GM12801 (cell line): ENCODE data around the gene GLIS1.

Source experiments
- TF ChIP-seq, protein P1 (sequence below): IDR thresholded peaks from one replicate; pipeline ENCODE4 v1.5.1; 2011; ENCODE audit warnings: control low read depth; ENCODE audit not compliant: insufficient read length; ENCODE audit errors: extremely low read depth

Gene GLIS1

DNA sequence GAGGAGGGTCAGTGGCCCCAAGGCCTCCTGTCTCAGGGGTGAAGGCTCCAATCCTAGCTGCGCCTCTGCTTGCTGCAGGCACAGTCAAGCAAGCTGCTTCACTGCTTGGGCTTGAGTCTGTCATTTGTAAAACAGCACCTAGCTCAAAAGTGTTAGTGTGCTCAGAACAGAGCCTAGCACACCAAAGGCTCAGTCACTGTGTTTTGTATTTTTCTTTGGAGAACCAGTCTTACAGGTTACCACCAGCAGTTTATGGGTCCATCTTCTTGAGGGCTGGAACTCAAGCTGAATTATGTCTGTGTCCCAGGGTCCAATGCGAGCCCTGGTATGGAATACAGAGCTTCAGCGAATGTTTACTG lies 166.2 kb downstream of the GLIS1 start:
- TF ChIP-seq, protein P1, sequence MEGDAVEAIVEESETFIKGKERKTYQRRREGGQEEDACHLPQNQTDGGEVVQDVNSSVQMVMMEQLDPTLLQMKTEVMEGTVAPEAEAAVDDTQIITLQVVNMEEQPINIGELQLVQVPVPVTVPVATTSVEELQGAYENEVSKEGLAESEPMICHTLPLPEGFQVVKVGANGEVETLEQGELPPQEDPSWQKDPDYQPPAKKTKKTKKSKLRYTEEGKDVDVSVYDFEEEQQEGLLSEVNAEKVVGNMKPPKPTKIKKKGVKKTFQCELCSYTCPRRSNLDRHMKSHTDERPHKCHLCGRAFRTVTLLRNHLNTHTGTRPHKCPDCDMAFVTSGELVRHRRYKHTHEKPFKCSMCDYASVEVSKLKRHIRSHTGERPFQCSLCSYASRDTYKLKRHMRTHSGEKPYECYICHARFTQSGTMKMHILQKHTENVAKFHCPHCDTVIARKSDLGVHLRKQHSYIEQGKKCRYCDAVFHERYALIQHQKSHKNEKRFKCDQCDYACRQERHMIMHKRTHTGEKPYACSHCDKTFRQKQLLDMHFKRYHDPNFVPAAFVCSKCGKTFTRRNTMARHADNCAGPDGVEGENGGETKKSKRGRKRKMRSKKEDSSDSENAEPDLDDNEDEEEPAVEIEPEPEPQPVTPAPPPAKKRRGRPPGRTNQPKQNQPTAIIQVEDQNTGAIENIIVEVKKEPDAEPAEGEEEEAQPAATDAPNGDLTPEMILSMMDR: no peak

GRCh38 chr1:53572065-53572814 lies 166.7 kb downstream of the GLIS1 start:
- TF ChIP-seq, protein P1: no peak

- TF ChIP-seq, protein P1: no peak
These were observed 170.4 kb downstream of the GLIS1 start for GRCh38 chr1:53568540-53568939.

DNA sequence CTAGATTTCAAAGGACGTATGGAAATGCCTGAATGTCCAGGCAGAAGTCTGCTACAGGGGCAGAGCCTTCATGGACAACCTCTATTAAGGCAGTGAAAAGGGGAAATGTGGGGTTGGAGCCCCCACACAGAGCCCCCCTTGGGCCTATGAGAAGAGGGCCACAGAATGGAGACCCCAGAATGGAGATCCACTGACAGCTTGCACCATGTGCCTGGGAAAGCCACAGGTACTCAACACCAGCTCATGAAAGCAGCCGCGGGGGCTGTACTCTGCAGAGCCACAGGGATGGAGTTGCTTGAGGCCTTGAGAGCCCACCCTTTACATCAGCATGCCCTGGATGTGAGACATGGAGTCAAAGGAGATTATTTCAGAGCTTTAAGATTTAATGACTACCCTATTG lies 171.1 kb downstream of the GLIS1 start:
- TF ChIP-seq, protein P1: no peak

- TF ChIP-seq, protein P1: no peak
These were observed 171.5 kb downstream of the GLIS1 start for GRCh38 chr1:53567450-53567849.

GRCh38 chr1:53563611-53564010 lies 175.4 kb downstream of the GLIS1 start:
- TF ChIP-seq, protein P1: no peak

- TF ChIP-seq, protein P1: no peak
These were observed 176.0 kb downstream of the GLIS1 start for GRCh38 chr1:53562981-53563379.
